ENCODE results near the gene RANBP17.
"Not testable (repeated sequence)": the region's sequence is repeated elsewhere in the genome, so short reads cannot be mapped to it uniquely, and the experiment has no call there.

RANBP17 gene

DNA sequence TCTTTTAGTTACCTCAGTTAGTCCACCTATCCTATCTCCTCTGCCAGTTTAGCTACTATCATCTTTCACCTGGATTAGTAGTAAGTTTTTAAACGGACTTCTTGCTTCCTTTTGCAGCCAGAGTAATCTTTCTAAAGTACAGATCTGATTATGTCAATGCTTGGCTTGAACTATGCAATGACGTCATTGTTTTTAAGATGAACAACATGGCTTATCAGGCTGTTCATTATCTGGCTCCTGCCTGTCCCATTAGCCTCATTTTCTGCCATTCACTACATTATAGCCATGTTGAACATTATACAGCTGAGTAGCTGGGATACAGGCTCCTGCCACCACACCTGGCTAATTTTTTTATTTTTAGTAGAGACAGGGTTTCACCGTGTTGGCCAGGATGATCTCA lies 98.7 kb downstream of the RANBP17 start:
- DNase-seq: no peak

DNA sequence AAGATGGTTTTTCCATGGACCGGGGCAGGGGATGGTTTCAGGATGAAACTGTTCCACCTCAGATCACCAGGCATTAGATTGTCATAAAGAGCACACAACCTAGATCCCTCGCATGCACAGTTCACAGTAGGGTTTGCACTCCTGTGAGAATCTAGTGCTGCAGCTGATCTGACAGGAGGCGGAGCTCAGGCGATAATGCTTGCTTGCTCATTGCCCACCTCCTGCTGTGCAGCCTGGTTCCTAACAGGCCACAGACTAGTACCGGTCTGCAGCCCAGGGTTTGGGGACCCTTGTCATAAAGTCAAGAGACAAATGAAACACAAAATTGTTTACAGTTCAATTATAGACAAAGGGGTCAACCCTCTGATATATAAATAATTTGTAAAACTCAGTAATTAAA lies 101.7 kb downstream of the RANBP17 start:
- no peak for DNase-seq

- no peak for DNase-seq
Measured at GRCh38 chr5:170974461-170974860, 112.6 kb downstream of the RANBP17 start.

- DNase-seq: not testable (repeated sequence)
Measured at GRCh38 chr5:170980261-170980660, 118.4 kb downstream of the RANBP17 start.

DNA sequence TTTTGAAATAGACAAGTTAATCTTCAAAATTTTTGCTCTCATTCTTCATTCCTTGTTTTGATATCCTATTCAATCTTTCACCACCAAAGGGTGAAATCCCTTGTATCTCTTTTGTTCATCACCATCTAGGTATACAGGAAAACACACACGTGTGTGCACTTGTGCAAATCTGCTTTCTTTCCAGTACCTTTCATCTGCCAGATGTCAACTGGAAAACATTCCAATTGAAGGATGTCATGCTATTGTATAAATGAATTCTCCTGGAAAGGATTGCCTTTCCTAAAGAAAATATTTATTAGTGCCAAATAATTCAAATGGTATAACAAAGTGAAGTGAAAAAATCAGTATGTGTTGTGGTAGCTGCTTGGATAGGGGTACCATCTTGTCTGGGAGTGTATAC lies 123.7 kb downstream of the RANBP17 start:
- DNase-seq: no peak

DNA sequence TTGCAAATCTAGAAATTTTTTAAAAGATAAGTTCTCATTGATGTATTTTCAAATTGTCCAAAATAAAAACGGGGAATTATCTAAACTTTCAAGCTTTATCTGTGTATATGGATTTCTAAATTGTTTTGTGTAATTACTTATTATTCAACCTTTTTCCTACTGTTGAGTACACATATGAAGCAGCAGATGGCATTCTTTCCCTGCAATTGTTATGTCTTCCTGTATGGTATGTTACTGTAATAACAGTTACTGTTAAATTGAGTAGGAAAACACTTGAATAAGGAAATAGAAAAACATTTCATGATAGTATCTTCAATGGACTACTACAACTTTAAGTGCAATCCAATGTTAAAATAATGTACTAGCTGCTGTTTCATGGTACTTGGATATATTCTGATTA lies 124.8 kb downstream of the RANBP17 start:
- DNase-seq: no peak

GRCh38 chr5:170993476-170993875 lies 131.7 kb downstream of the RANBP17 start:
- no peak for DNase-seq

DNA sequence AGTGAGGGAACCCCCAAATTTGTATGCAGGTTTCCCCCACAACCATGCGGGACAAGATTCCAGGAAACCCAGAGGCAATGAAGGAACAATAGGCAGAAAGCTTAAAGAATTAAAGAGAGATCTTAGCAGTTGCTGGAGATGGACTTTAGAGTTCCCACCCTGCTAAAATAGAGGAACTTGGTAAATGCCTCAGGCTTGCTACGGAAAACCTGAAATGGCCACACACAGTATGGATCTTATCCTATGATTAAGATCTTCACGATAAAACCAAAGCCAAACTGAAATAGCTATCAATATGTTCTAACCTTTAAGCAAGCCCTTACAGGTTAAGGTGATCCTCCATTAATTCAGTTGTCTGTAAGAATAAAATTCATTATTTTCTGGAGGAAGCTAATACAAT lies 148.3 kb downstream of the RANBP17 start:
- DNase-seq: no peak

- no peak for DNase-seq
Measured at GRCh38 chr5:171010816-171011215, 149.0 kb downstream of the RANBP17 start.

DNA sequence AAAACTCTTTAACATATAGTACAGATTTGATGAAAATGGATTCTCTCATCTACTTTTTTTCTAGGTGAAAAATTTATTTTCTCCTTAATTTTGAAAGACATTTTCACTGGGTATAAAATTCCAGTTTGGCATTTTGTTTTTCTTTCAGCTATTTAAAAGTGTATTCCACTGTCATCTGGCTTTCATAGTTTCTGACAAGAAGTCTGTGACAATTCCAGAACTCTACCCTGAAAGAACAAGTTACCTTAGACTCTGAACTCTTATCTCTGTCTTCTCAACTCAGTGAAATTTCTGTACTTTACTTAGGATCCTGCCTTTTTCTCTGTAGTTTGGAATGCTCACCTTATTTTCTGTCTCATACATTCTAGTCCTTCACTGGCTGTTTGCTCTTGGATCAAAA lies 161.7 kb downstream of the RANBP17 start:
- no peak for DNase-seq

- no peak for DNase-seq
Measured at GRCh38 chr5:171024084-171024483, 162.3 kb downstream of the RANBP17 start.

GRCh38 chr5:171029401-171029800 lies 167.6 kb downstream of the RANBP17 start:
- no peak for DNase-seq

DNA sequence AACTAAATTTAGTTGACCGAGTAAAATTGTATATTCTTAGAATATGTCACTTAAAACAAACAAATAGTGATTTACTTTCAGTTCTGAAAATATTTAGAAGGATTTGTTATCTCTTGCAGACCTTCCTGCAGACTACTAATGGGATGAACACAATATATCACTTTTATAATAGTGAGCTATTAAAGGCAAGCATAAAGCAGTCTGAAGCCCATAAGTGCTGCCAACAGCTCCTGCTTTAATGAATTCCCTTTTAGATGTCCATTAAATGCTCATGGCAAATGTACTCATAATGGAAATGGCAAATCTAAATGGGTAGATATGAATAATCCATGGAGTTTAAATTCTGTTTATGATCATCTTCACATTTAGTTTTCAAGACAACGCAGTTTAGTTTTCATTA lies 170.2 kb downstream of the RANBP17 start:
- no peak for DNase-seq

DNA sequence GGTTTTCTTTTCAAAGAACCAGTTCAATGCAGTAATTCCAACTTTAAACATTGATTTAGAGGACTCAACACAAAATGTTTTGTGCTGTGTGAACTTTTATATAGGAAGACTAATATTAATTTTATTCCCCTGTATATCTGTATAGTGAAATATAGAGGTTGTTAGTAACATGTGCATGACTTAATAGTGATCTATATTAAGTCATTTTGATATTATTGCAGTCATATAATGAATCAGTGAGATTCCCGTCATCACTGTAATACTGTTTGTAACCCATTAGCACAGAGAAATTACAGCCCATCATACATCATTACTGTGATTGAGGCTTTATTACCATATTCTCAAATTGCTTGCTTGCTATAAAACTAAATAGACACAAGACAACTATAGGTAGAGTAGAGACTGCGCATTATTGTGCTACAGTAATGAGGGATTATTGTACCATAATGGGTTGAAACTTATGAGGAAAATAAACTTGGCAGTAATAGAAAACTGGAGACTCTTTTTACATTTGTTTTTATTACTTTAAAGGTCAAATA lies 170.7 kb downstream of the RANBP17 start:
- no peak for DNase-seq

DNA sequence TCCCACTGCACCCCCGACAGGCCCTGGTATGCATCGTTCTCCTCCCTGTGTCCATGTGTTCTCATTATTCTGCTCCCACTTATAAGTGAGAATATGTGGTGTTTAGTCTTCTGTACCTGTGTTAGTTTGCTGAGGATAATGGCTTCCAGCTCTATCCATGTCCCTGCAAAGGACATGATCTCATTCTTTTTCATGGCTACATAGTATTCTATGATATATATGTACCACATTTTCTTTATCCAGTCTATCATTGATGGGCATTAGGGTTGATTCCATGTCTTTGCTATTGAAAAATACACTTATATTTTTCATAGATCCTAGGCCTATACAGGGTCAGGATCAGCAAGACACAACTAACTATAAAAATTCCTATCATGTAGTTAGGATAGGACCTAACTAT lies 180.1 kb downstream of the RANBP17 start:
- DNase-seq: not testable (repeated sequence)

GRCh38 chr5:171050916-171051315 lies 189.1 kb downstream of the RANBP17 start:
- DNase-seq: no peak

- DNase-seq: no peak
Measured at GRCh38 chr5:171055875-171056454, 194.1 kb downstream of the RANBP17 start.

DNA sequence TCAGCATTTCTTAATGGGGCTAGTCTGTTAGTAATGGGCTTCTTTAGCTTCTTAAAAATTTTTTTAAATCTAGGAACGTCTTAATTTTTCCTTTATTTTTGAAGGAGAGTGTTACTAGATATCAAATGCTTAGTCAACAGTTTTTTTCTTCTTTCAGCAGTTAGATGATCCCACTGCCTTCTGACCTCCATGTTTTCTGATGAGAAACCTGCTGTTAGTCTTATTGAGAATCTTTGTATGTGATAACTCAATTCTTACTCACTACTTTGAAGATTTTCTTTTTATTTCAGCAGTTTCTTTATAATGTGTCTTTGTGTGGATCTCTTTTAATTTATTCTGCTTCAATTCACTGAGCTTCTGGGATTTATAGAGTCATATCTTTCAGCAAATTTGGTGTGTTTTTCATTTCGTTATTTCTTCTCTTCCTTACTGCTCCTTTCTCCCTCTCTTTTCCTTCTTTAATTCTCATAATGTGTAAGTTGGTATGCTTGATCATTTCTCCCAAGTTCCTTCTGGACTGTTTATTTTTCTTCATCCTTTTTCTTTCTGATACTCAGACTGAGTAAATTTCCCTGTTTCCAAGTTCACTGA lies 205.8 kb downstream of the RANBP17 start:
- DNase-seq: no peak

- DNase-seq: no peak
Measured at GRCh38 chr5:171074747-171075146, 212.9 kb downstream of the RANBP17 start.

GRCh38 chr5:171080186-171080938 lies 218.5 kb downstream of the RANBP17 start:
- DNase-seq: no peak

- DNase-seq: no peak
Measured at GRCh38 chr5:171081319-171081718, 219.5 kb downstream of the RANBP17 start.

GRCh38 chr5:171092194-171092593 lies 230.4 kb downstream of the RANBP17 start:
- DNase-seq: no peak

DNA sequence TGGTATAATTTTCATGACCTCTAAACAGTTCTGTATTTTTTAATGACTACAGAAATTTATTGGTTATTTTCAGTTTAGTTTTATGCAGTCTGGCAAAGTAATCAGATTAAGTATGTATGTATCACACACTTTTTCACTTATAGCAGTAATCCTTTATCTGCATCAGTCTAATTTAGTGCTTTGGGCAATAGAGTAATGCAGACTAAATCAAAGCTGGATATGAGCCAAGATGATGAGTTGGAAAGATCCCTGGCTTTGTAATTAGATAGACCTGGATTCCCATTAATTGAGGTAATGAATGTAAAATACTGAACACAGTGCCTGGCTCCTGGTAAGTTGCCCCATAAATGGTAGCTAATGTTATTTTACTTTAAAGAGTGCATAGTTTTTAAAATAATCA lies 231.8 kb downstream of the RANBP17 start:
- no peak for DNase-seq

- DNase-seq: no peak
Measured at GRCh38 chr5:171094356-171094755, 232.5 kb downstream of the RANBP17 start.
